ENCODE measurements around the gene IGSF3.

DNA sequence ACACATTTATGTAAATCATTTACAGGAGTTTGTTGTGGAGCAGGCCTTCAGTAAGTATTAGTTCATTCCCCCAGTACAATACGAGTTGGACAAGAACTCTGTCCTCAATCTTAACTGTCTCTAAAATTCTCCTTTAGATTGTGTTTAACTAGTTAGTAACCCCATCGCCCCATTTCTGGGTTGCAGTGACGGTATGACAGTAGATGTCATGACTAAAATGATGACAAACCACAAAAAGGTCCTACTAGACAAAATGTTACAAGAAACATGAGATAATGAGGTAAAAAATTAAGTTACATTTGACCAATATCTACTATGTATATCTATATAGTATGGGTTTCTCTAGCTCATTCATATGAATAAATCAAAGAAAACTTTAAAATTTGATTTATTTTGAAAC lies 137.9 kb downstream of the IGSF3 start:
- no peak for TF ChIP-seq CTCF (IDR thresholded peaks at IDR 0.05)
- TF ChIP-seq EP300 (IDR thresholded peaks at IDR 0.05), result no peak
- no peak for TF ChIP-seq POLR2A (IDR thresholded peaks at IDR 0.05; ENCODE audit: low read depth)
- no peak for TF ChIP-seq POLR2AphosphoS5 (IDR thresholded peaks at IDR 0.05)
